Measurements from ENCODE around the gene CEP131. TPM values are rescaled to one million over a fixed set of nuclear protein-coding genes. Genes with fewer than 3 reads are reported as not detected.
"Not testable (repeated sequence)": the region's sequence is repeated elsewhere in the genome, so short reads cannot be mapped to it uniquely, and the experiment has no call there.

Gene CEP131
- total and polyA plus RNA-seq, 7 donors = 1.8 to 11.6 (median 5.0) TPM

DNA sequence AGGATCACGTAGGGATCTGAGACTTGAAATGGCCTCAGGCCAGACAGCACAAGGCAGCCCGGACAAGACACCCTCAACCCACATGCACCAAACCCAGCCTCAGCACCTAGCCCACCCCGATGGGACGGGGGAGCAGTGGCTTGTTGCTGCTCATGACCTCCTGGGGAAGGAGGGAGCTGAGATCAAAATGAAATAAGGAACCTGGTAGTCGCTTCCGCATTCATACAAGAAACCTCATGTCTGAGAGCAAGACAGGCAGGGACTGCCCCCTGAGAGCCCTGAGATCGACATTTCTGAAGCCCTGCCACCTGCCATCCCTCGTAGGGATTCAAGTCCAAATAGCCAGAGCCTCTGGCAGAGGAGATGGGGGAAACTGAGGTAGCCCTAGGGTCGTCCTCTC lies 5.7 kb upstream of the CEP131 start:
- Histone ChIP-seq H3K27ac (no peak overlapping the region), H3K9me3 (no peaks in the 10 kb centered on the region), H3K36me3 (peaks cover 15 to 52% (median 27%) of the 10 kb centered on the region in 4 donors), H3K4me1 (peaks cover 0 to 7% (median 2%) of the 10 kb centered on the region in 4 donors), H3K4me3 (no peak overlapping the region), H3K27me3 (no peaks in the 10 kb centered on the region)
- intact Hi-C loops (cut with DNase I) = loop anchor here (10.0 kb wide), 1 partner anchor 194 kb away; the partner anchor contains the start of gene BAIAP2
- DNase-seq = no peak
- TF ChIP-seq POLR2A (IDR thresholded peaks at IDR 0.05) (no peak), EP300 (IDR thresholded peaks at IDR 0.05) (no peak), POLR2AphosphoS5 (IDR thresholded peaks at IDR 0.05) (no peak)
- TF ChIP-seq, protein P1, sequence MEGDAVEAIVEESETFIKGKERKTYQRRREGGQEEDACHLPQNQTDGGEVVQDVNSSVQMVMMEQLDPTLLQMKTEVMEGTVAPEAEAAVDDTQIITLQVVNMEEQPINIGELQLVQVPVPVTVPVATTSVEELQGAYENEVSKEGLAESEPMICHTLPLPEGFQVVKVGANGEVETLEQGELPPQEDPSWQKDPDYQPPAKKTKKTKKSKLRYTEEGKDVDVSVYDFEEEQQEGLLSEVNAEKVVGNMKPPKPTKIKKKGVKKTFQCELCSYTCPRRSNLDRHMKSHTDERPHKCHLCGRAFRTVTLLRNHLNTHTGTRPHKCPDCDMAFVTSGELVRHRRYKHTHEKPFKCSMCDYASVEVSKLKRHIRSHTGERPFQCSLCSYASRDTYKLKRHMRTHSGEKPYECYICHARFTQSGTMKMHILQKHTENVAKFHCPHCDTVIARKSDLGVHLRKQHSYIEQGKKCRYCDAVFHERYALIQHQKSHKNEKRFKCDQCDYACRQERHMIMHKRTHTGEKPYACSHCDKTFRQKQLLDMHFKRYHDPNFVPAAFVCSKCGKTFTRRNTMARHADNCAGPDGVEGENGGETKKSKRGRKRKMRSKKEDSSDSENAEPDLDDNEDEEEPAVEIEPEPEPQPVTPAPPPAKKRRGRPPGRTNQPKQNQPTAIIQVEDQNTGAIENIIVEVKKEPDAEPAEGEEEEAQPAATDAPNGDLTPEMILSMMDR (IDR thresholded peaks at IDR 0.05) = no peak
- WGBS, 2 donors = 72 to 79% methylated on average over 9 of the region's 9 CpGs

DNA sequence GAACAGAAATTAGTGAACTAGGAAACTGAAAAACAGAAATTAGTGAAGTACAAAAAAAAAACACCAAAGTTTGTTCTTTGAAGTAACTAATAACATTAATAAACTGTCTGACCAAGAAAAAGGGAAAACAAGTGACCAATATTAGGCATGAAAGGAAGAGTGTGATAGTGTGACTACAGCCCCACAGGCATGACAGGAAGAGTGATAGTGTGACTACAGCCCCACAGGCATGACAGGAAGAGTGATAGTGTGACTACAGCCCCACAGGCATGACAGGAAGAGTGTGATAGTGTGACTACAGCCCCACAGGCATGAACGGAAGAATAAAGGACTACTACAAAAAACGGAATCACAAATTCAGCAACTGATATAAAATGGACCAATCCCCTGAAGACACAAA lies 4.9 kb upstream of the CEP131 start:
- not testable (repeated sequence) for H3K4me3 ChIP-seq, H3K9me3 ChIP-seq, H3K27ac ChIP-seq, DNase-seq, H3K27me3 ChIP-seq
- Histone ChIP-seq H3K36me3 (peaks cover 7 to 44% (median 21%) of the 10 kb centered on the region in 4 donors), H3K4me1 (peaks cover 0 to 10% (median 4%) of the 10 kb centered on the region in 4 donors)
- 60 to 82% methylated on average over 2 of the region's 2 CpGs for WGBS, 2 donors
- intact Hi-C loops (cut with DNase I) = loop anchor here (10.0 kb wide), 1 partner anchor 193 kb away; the partner anchor contains the start of gene BAIAP2

DNA sequence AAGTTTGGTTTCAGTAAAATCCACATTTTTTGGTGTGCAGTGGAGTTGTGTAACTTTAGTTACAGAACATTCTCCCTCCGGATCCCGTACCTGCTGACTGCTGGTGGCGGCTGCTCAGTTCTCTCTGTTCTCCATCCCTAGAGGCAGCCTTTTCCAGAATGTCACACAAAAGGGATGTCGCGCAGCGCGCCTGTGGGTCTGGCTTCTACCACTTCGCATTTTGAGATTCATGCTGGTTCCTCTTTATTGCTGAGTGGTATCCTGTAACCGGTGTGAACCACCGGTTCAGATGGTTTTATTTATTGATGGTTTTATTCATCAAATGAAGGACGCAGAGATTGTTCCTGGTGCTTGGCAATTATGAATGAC lies 981 bp upstream of the CEP131 start:
- Histone ChIP-seq H3K36me3 (peaks cover 0 to 13% (median 0%) of the 10 kb centered on the region in 4 donors), H3K27me3 (no peaks in the 10 kb centered on the region), H3K9me3 (no peaks in the 10 kb centered on the region), H3K4me1 (peaks cover 0 to 25% (median 18%) of the 10 kb centered on the region in 4 donors), H3K27ac (peak overlapping the region; percentile 19 to 63 (median 46)), H3K4me3 (peak overlapping the region; percentile 35 to 87 (median 80))
- intact Hi-C loops (cut with DNase I) = loop anchor here (1.0 to 10.0 kb wide), 2 partner anchors 16 to 189 kb away; partner anchors contain the start of genes BAIAP2, NDUFAF8 and TEPSIN
- TF ChIP-seq, protein P1 (IDR thresholded peaks at IDR 0.05) = no peak
- TF ChIP-seq POLR2A (IDR thresholded peaks at IDR 0.05) (no peak), EP300 (IDR thresholded peaks at IDR 0.05) (no peak), POLR2AphosphoS5 (IDR thresholded peaks at IDR 0.05) (no peak)
- 16% methylated on average over 11 of the region's 11 CpGs for WGBS, 2 donors
- no peak for DNase-seq

DNA sequence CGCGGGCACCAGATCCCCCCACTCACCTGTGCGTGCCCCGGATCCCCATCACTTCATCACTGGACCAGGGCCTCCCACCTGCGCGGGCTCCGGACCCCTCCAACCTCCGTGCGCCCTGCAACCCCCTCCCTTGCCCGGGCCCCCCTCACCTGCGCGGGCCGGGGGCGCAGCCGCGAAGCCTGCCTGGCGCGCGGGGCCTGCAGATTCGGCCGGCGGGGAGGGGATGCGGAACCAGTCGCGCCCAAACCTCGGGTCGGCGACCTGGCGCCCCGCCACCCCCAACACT lies 202 bp downstream of the CEP131 start:
- peaks cover 0 to 25% (median 18%) of the 10 kb centered on the region in 4 donors for H3K4me1 ChIP-seq
- no peak for TF ChIP-seq POLR2A (IDR thresholded peaks at IDR 0.05)
- TF ChIP-seq, protein P1 (IDR thresholded peaks at IDR 0.05) = no peak
- no peak for TF ChIP-seq EP300 (IDR thresholded peaks at IDR 0.05)
- no peak for TF ChIP-seq POLR2AphosphoS5 (IDR thresholded peaks at IDR 0.05)
- peak overlapping the region in 3 of 4 donors; percentile 26 to 70 (median 60) for H3K27ac ChIP-seq
- no peaks in the 10 kb centered on the region for H3K9me3 ChIP-seq
- H3K4me3 ChIP-seq = peak overlapping the region; percentile 53 to 87 (median 80)
- intact Hi-C loops (cut with DNase I) = loop anchor here (10.0 kb wide), 1 partner anchor 188 kb away; the partner anchor contains the start of gene BAIAP2
- WGBS, 2 donors = 0 to 1% methylated on average over 30 of the region's 30 CpGs
- H3K36me3 ChIP-seq = peaks cover 0 to 7% (median 0%) of the 10 kb centered on the region in 4 donors
- no peak for DNase-seq
- no peaks in the 10 kb centered on the region for H3K27me3 ChIP-seq

DNA sequence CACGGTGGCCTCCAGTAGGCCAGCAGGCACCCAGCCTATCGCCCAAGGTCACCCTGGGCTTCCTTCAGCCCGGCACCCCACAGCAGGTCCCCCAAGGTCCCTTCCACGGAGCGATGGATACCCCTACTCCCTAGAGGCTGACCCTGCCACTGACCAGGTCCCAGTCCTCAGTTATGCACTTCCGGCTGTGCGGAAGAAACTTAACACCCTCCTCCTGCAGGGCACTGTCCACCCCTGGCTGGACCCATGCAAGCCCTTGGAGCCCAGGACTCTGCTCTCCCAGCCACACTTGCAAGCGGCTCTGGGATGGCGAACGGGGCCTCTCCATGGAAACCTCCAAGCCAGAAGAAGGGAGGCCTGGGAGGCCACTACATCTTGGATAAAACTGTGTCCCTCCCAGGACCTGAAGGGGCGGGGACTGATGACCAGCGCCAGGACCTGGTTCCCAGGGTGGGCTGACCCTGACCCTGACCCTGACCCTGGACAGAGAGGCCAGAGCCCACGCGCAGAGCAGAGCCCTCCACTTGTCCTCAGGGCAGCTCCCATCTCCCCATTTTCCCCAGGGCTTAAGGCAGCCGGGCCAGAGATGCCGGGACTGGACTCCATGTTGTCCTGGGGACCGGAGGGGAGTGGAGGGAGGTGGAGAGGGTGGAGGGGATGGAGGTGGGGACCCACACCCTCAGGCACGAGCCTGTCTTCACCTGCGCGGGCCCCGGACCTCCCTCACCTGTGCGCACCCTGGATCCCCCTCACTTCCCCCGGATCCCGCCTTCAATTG lies 734 bp downstream of the CEP131 start:
- H3K4me1 ChIP-seq = peaks cover 0 to 25% (median 18%) of the 10 kb centered on the region in 4 donors
- WGBS, 2 donors = 20 to 28% methylated on average over 24 of the region's 24 CpGs
- peak overlapping the region; percentile 53 to 87 (median 80) for H3K4me3 ChIP-seq
- peaks cover 0 to 7% (median 0%) of the 10 kb centered on the region in 4 donors for H3K36me3 ChIP-seq
- H3K9me3 ChIP-seq = no peaks in the 10 kb centered on the region
- no peak for DNase-seq
- no peaks in the 10 kb centered on the region for H3K27me3 ChIP-seq
- TF ChIP-seq, protein P1 (IDR thresholded peaks at IDR 0.05) = no peak
- TF ChIP-seq EP300 (IDR thresholded peaks at IDR 0.05) = no peak
- TF ChIP-seq POLR2A (IDR thresholded peaks at IDR 0.05) = no peak
- TF ChIP-seq POLR2AphosphoS5 (IDR thresholded peaks at IDR 0.05) = no peak
- peak overlapping the region in 3 of 4 donors; percentile 26 to 70 (median 60) for H3K27ac ChIP-seq
- intact Hi-C loops (cut with DNase I) = loop anchor here (10.0 kb wide), 1 partner anchor 187 kb away; the partner anchor contains the start of gene BAIAP2

All from sigmoid colon (tissue), 7 donors.